Measurements from ENCODE around the gene HOXB6.
A peak's percentile ranks its signal among the peaks of the same experiment; 100 is the strongest.

HOXB6 gene

DNA sequence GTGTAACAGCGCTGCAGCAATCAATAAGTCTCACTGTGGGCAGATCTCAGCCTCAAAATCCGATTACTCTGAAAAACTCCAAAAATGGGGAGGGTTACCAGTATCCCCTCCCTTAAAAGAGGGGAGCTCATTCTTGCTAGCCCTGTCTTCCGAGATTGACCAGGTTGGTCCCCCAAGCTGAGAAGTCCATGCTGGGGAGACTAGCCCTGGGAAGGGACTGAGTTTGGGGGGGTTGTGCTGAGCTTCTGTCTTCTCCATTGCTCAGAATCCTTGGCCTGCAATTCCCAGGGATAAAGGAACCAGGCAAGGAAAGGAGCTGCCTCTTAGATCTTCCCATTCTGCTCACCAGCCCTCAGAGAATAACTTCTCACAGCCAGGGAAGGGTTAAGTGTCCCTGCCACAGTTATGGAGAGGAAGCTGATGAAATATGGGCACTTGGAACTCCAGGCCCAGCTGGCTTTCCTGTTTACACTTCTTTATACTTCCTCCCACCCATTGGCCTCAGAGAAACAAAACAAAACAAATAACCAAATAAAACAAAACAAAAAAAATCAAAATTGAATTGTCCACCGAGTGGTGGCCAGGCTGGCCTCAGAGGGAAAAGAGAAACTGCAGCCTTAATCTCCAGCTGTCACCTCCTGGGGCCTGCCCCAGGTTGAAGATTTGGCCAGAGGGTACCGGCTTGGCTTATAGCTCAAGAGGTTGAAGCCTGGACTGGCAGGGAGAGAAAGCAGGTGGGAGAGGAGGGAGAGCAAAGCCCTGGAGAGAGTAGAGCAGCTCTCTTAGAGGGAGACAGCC is 17.3 kb downstream of the HOXB6 start:
- peak overlapping the region; percentile 79 to 88 for H3K4me3 ChIP-seq (ENCODE audit: low read depth in 1 of 2, low read length in 2 of 2)
- H3K36me3 ChIP-seq (ENCODE audit: control insufficient read depth in 1 of 2, insufficient read depth in 2 of 2, low read length in 2 of 2) = no peaks in the 10 kb centered on the region
- no peaks in the 10 kb centered on the region for H3K9me3 ChIP-seq (ENCODE audit: control insufficient read depth in 1 of 2, low read length in 2 of 2)
- peak overlapping the region; percentile 89 for H3K27ac ChIP-seq (ENCODE audit: low read length)
- H3K4me1 ChIP-seq (ENCODE audit: control insufficient read depth in 1 of 2, insufficient read depth in 2 of 2, low read length in 2 of 2) = peaks cover 10 to 40% of the 10 kb centered on the region in 2 donors
- peaks cover 14% of the 10 kb centered on the region for H3K27me3 ChIP-seq (ENCODE audit: low read depth, low read length)

GRCh38 chr17:48586355-48587258 is 18.2 kb downstream of the HOXB6 start:
- Histone ChIP-seq H3K4me3 (ENCODE audit: low read depth in 1 of 2, low read length in 2 of 2) (peak overlapping the region; percentile 79 to 88), H3K4me1 (ENCODE audit: control insufficient read depth in 1 of 2, insufficient read depth in 2 of 2, low read length in 2 of 2) (peaks cover 10 to 39% of the 10 kb centered on the region in 2 donors), H3K36me3 (ENCODE audit: control insufficient read depth in 1 of 2, insufficient read depth in 2 of 2, low read length in 2 of 2) (no peaks in the 10 kb centered on the region), H3K27me3 (ENCODE audit: low read depth, low read length) (peaks cover 18% of the 10 kb centered on the region), H3K9me3 (ENCODE audit: control insufficient read depth in 1 of 2, low read length in 2 of 2) (no peaks in the 10 kb centered on the region), H3K27ac (ENCODE audit: low read length) (peak overlapping the region; percentile 89)

DNA sequence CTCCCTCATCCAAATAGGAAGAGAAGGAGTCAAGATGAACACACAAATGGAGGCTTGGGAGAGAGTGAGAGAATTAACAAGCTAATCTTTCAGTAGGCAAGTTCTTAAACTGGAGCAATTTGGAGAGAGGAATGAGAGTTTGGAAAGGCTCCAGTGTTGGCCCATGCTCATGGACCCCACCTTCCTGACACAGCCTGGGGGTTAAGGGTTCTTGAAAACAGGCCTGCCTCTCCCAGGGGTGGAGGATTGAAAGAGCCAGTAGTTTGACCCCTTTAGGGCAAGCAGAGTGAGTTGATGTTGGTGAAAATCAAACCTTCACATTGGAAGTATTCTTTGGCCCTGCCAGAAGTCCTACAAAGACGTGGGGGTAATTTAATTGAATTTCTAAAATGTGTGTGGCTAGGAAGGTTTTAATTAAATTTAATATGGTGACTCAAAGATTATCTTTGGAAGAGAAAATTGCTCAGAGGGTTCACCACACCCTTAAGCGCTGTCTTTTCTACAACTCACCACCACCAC is 20.5 kb downstream of the HOXB6 start:
- peaks cover 10 to 36% of the 10 kb centered on the region in 2 donors for H3K4me1 ChIP-seq (ENCODE audit: control insufficient read depth in 1 of 2, insufficient read depth in 2 of 2, low read length in 2 of 2)
- no peaks in the 10 kb centered on the region for H3K9me3 ChIP-seq (ENCODE audit: control insufficient read depth in 1 of 2, low read length in 2 of 2)
- peak overlapping the region; percentile 27 to 79 for H3K4me3 ChIP-seq (ENCODE audit: low read depth in 1 of 2, low read length in 2 of 2)
- H3K36me3 ChIP-seq (ENCODE audit: control insufficient read depth in 1 of 2, insufficient read depth in 2 of 2, low read length in 2 of 2) = no peaks in the 10 kb centered on the region
- peak overlapping the region; percentile 84 for H3K27ac ChIP-seq (ENCODE audit: low read length)
- H3K27me3 ChIP-seq (ENCODE audit: low read depth, low read length) = peaks cover 26% of the 10 kb centered on the region

DNA sequence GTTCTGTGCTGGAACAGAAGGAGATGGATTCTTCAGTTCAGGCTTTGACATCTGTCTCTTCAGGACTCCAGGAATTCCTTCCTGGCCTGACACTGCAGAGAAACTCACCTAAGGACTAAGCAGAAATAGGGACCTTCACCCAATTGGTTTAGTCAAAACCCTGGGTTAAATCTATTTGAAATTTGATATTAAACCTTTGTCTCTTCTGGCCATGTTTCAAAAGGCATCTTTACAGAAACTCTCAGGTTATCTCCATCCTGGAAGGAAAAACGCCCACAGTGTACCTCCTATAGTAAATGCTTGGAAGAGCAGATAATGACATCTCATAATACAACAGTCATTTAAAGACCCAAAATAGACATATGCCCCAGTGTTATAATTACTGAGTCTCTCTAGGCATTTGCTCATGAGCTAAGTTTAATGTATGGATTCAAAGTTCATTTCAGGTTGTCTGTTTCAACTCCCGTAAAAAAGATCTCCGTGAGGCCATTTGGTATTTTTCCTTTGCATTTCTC is 21.0 kb downstream of the HOXB6 start:
- H3K4me1 ChIP-seq (ENCODE audit: control insufficient read depth in 1 of 2, insufficient read depth in 2 of 2, low read length in 2 of 2) = peaks cover 10 to 36% of the 10 kb centered on the region in 2 donors
- H3K36me3 ChIP-seq (ENCODE audit: control insufficient read depth in 1 of 2, insufficient read depth in 2 of 2, low read length in 2 of 2) = no peaks in the 10 kb centered on the region
- peaks cover 26% of the 10 kb centered on the region for H3K27me3 ChIP-seq (ENCODE audit: low read depth, low read length)
- peak overlapping the region; percentile 84 for H3K27ac ChIP-seq (ENCODE audit: low read length)
- no peaks in the 10 kb centered on the region for H3K9me3 ChIP-seq (ENCODE audit: control insufficient read depth in 1 of 2, low read length in 2 of 2)
- H3K4me3 ChIP-seq (ENCODE audit: low read depth in 1 of 2, low read length in 2 of 2) = peak overlapping the region; percentile 27 to 79

DNA sequence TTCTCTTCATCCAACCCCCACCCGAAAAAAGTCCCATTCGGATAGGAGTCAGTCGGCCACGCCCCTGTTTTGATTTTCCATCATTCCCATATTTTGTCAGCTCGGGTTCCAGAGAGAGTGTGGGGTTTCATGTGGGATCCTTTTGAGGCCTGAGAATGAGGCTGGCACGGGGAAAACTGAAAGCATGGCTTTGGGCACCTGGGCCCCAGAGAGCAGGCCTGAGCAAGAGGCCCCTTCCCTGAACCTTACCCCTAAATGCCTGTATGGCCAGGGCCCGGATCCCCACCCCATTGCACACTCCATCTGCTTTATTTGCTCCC is 22.1 kb downstream of the HOXB6 start:
- H3K4me1 ChIP-seq (ENCODE audit: control insufficient read depth in 1 of 2, insufficient read depth in 2 of 2, low read length in 2 of 2) = peaks cover 10 to 27% of the 10 kb centered on the region in 2 donors
- peaks cover 26% of the 10 kb centered on the region for H3K27me3 ChIP-seq (ENCODE audit: low read depth, low read length)
- H3K9me3 ChIP-seq (ENCODE audit: control insufficient read depth in 1 of 2, low read length in 2 of 2) = no peaks in the 10 kb centered on the region
- peak overlapping the region; percentile 84 for H3K27ac ChIP-seq (ENCODE audit: low read length)
- H3K36me3 ChIP-seq (ENCODE audit: control insufficient read depth in 1 of 2, insufficient read depth in 2 of 2, low read length in 2 of 2) = no peaks in the 10 kb centered on the region
- H3K4me3 ChIP-seq (ENCODE audit: low read depth in 1 of 2, low read length in 2 of 2) = peak overlapping the region; percentile 60 to 76

GRCh38 chr17:48579760-48580554 is 24.8 kb downstream of the HOXB6 start:
- Histone ChIP-seq H3K27ac (ENCODE audit: low read length) (peak overlapping the region; percentile 84), H3K27me3 (ENCODE audit: low read depth, low read length) (peaks cover 20% of the 10 kb centered on the region)

GRCh38 chr17:48579471-48579759 is 25.4 kb downstream of the HOXB6 start:
- peak overlapping the region; percentile 69 to 72 for H3K4me3 ChIP-seq (ENCODE audit: low read depth in 1 of 2, low read length in 2 of 2)

More at GRCh38 chr17:48579760-48580554, 24.8 kb downstream of the HOXB6 start:
- Histone ChIP-seq H3K4me1 (ENCODE audit: control insufficient read depth in 1 of 2, insufficient read depth in 2 of 2, low read length in 2 of 2) (peaks cover 6 to 28% of the 10 kb centered on the region in 2 donors), H3K4me3 (ENCODE audit: low read depth in 1 of 2, low read length in 2 of 2) (peak overlapping the region; percentile 60 to 76), H3K36me3 (ENCODE audit: control insufficient read depth in 1 of 2, insufficient read depth in 2 of 2, low read length in 2 of 2) (no peaks in the 10 kb centered on the region), H3K9me3 (ENCODE audit: control insufficient read depth in 1 of 2, low read length in 2 of 2) (no peaks in the 10 kb centered on the region)

DNA sequence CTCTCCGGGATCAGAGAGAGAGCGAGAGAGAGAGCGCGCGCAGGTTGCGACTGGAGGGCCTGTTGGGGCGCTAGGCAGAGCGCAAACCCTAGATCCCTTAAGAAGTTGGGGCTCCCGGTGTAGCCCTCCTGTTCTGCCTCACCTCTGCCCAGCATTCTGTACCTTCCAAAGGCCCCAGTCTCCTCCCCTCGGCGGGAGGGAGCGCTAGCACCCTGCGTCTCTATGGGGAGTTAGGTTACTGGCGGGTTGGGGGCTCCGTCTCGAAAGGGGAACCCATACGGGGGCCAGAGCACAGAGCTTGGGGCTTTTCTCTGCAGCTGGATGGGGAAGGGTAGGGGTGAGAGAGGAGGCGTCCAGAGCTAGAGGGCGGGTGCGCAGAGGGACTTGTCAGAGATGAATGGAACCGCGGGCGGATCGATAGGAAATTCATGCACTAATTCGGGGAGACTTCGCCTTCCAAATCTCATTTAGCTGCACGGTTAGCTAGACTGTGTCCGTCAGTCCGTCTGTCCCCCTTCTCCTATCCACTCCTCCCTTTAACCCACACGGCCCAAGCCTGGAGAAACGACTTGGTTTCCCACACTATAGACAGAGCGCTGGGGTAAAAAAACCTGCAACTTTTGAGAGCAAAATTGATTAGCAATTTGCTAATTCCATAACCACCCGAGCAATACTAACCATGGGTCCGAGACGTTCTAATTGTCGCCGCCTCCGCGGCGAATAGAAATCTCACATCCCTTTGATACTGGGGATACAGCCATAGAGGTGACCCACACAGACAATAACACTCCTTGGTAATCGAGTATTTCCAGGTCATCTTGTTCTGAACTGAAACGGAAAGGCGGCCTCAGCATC is 25.9 kb downstream of the HOXB6 start:
- H3K9me3 ChIP-seq (ENCODE audit: control insufficient read depth in 1 of 2, low read length in 2 of 2) = no peaks in the 10 kb centered on the region
- H3K4me1 ChIP-seq (ENCODE audit: control insufficient read depth in 1 of 2, insufficient read depth in 2 of 2, low read length in 2 of 2) = peaks cover 12 to 33% of the 10 kb centered on the region in 2 donors
- peak overlapping the region; percentile 84 for H3K27ac ChIP-seq (ENCODE audit: low read length)
- H3K4me3 ChIP-seq (ENCODE audit: low read depth in 1 of 2, low read length in 2 of 2) = peak overlapping the region; percentile 69 to 72
- H3K36me3 ChIP-seq (ENCODE audit: control insufficient read depth in 1 of 2, insufficient read depth in 2 of 2, low read length in 2 of 2) = no peaks in the 10 kb centered on the region
- peaks cover 20% of the 10 kb centered on the region for H3K27me3 ChIP-seq (ENCODE audit: low read depth, low read length)

More at GRCh38 chr17:48579471-48579759, 25.4 kb downstream of the HOXB6 start:
- Histone ChIP-seq H3K36me3 (ENCODE audit: control insufficient read depth in 1 of 2, insufficient read depth in 2 of 2, low read length in 2 of 2) (no peaks in the 10 kb centered on the region), H3K27me3 (ENCODE audit: low read depth, low read length) (peaks cover 20% of the 10 kb centered on the region), H3K9me3 (ENCODE audit: control insufficient read depth in 1 of 2, low read length in 2 of 2) (no peaks in the 10 kb centered on the region), H3K27ac (ENCODE audit: low read length) (peak overlapping the region; percentile 84), H3K4me1 (ENCODE audit: control insufficient read depth in 1 of 2, insufficient read depth in 2 of 2, low read length in 2 of 2) (peaks cover 12 to 34% of the 10 kb centered on the region in 2 donors)

- peak within 1 kb of the TSS; percentile 69 to 72 for H3K4me3 ChIP-seq (ENCODE audit: low read depth in 1 of 2, low read length in 2 of 2)
- peak within 1 kb of the TSS; percentile 84 for H3K27ac ChIP-seq (ENCODE audit: low read length)
- peaks cover 5 to 27% of the 10 kb centered on the region in 2 donors for H3K4me1 ChIP-seq (ENCODE audit: control insufficient read depth in 1 of 2, insufficient read depth in 2 of 2, low read length in 2 of 2)
- no peaks in the 10 kb centered on the region for H3K9me3 ChIP-seq (ENCODE audit: control insufficient read depth in 1 of 2, low read length in 2 of 2)
- no peaks in the 10 kb centered on the region for H3K36me3 ChIP-seq (ENCODE audit: control insufficient read depth in 1 of 2, insufficient read depth in 2 of 2, low read length in 2 of 2)
- H3K27me3 ChIP-seq (ENCODE audit: low read depth, low read length) = peaks cover 13% of the 10 kb centered on the region
These were observed 26.7 kb downstream of the HOXB6 start, which contains the start of gene HOXB4 for GRCh38 chr17:48577946-48578615. HOXB4 (minus strand) TSS chr17:48578350; CDS start chr17:48578319, 31 bp downstream.
